A549 treated with AZD2906 at 1 μM for 4 hours (cell line): Measurements from ENCODE around the gene CHST10. TPM values are rescaled to one million over a fixed set of nuclear protein-coding genes. Genes with fewer than 3 reads are reported as not detected.

Experiments
- total RNA-seq: library from RNA; stranded (reverse); fragments of 200-300 nt; extraction: Qiagen RNA extraction; gene quantifications from 5 replicates; pipeline ENCODE4 v1.2.3, GENCODE V29; 2022

The CHST10 gene, protein sequence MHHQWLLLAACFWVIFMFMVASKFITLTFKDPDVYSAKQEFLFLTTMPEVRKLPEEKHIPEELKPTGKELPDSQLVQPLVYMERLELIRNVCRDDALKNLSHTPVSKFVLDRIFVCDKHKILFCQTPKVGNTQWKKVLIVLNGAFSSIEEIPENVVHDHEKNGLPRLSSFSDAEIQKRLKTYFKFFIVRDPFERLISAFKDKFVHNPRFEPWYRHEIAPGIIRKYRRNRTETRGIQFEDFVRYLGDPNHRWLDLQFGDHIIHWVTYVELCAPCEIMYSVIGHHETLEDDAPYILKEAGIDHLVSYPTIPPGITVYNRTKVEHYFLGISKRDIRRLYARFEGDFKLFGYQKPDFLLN
- total RNA-seq, result 12.9 to 15.1 TPM (median 13.9 TPM) in 5 replicates

DNA sequence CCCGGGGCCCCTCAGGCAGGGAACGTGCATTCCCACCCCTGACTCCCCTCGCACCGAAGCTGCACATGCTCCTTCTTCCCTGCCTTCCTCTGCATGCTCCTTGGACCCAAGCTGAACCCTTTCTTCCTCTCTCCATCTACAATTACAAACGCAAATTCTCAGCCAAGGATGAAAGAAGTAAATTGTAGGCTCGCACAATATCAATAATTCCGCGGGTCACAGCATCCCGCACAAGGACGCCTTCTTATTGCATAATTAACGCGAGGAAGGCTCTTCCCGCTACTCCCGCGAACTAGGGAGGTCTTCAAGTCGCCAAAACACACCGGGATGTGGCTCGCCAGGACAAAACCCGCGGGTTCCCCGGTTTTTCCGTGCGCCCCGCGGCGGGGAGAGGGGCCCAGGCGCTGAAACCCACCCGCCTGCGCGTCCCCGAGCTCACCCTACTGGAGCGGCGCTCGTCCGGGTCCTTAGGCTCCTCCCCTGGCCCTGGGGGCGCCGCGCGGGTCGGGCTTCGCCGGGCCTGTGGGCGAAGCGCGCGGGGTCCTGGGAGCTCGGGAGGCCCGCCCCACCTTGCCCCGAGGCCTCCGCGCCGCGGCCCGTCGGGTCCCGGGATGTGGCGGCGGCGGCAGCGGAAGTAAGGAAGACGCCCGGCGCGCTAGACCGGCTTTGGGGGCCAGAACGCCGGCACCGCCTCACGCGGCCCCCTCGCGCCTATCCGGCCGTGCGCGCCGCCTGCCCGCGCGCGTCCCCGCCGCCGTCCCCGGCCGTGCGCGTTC, at the start of gene CHST10:
Gene CHST10 (minus strand): TSS at position 734 of the 776 bp plus-strand sequence. CDS start 10,993 bp downstream, outside the sequence.

Other genes with a start within 250 kb of the CHST10 start
- gene LONRF2, start 95.2 kb downstream of the CHST10 start, total RNA-seq, result 1.7 to 2.4 TPM (median 2.0 TPM) in 5 replicates
- not detected in 5 replicates for gene NMS, start 52.8 kb upstream of the CHST10 start, total RNA-seq
- 34.7 to 44.2 TPM (median 36.0 TPM) in 5 replicates for gene PDCL3, start 145.3 kb upstream of the CHST10 start, total RNA-seq